Nephron (organoid): ENCODE measurements around the gene JAZF1.

Source experiments
- H3K27ac Mint-ChIP-seq, 3 experiments: 2 replicates each; pipeline ENCODE4 v1.8.0; 2020; ENCODE audit warnings: mixed read lengths in 3 of 3, mild to moderate bottlenecking in 2 of 3, moderate library complexity in 1 of 3
- H3K27me3 Mint-ChIP-seq: 2 replicates; pipeline ENCODE4 v1.8.0; 2021; ENCODE audit warnings: low read depth, mild to moderate bottlenecking, moderate library complexity, mixed read lengths
- H3K36me3 Mint-ChIP-seq: 2 replicates; pipeline ENCODE4 v1.8.0; 2020; ENCODE audit warnings: low read depth, mixed read lengths
- H3K4me1 Mint-ChIP-seq: 2 replicates; pipeline ENCODE4 v1.8.0; 2020; ENCODE audit warnings: mixed read lengths
- H3K4me3 Mint-ChIP-seq, 3 experiments: 2 replicates each; pipeline ENCODE4 v1.8.0; 2020; ENCODE audit warnings: mild to moderate bottlenecking in 3 of 3, mixed read lengths in 3 of 3, moderate library complexity in 2 of 3
- H3K9me3 Mint-ChIP-seq: 2 replicates; pipeline ENCODE4 v1.8.0; 2020; ENCODE audit warnings: mixed read lengths
- CTCF ChIP-seq, 3 experiments: fragments of 200-600 bp; sonication (generic); IDR thresholded peaks; one replicate each; pipeline ENCODE4 v1.5.0; 2021; ENCODE audit warnings: antibody characterized with exemption in 3 of 3; ENCODE audit not compliant: unreplicated experiment in 3 of 3

The JAZF1 gene

GRCh38 chr7:28105234-28105633 lies 75.4 kb downstream of the JAZF1 start:
- no peak overlapping the region for H3K4me3 Mint-ChIP-seq
- TF ChIP-seq CTCF (IDR thresholded peaks at IDR 0.05; ENCODE audit: unreplicated experiment in 3 of 3) = no peak
- peak overlapping the region in 2 of 3 experiments; percentile 18 to 40 for H3K27ac Mint-ChIP-seq
- H3K4me1 Mint-ChIP-seq = peaks cover 59% of the 10 kb centered on the region
- H3K9me3 Mint-ChIP-seq = no peaks in the 10 kb centered on the region
- peaks cover 4% of the 10 kb centered on the region for H3K27me3 Mint-ChIP-seq
- H3K36me3 Mint-ChIP-seq = no peaks in the 10 kb centered on the region

- TF ChIP-seq CTCF (IDR thresholded peaks at IDR 0.05; ENCODE audit: unreplicated experiment in 3 of 3) = no peak
- H3K4me1 Mint-ChIP-seq = peaks cover 59% of the 10 kb centered on the region
- H3K4me3 Mint-ChIP-seq = no peak overlapping the region
- no peaks in the 10 kb centered on the region for H3K9me3 Mint-ChIP-seq
- peak overlapping the region in 2 of 3 experiments; percentile 18 to 40 for H3K27ac Mint-ChIP-seq
- no peaks in the 10 kb centered on the region for H3K36me3 Mint-ChIP-seq
- peaks cover 4% of the 10 kb centered on the region for H3K27me3 Mint-ChIP-seq
These were observed 75.8 kb downstream of the JAZF1 start for GRCh38 chr7:28104811-28105210.

- H3K4me1 Mint-ChIP-seq = peaks cover 55% of the 10 kb centered on the region
- H3K27me3 Mint-ChIP-seq = peaks cover 4% of the 10 kb centered on the region
- H3K27ac Mint-ChIP-seq = peak overlapping the region in 1 of 3 experiments; percentile 11
- no peak overlapping the region for H3K4me3 Mint-ChIP-seq
- H3K36me3 Mint-ChIP-seq = no peaks in the 10 kb centered on the region
- H3K9me3 Mint-ChIP-seq = no peaks in the 10 kb centered on the region
- no peak for TF ChIP-seq CTCF (IDR thresholded peaks at IDR 0.05; ENCODE audit: unreplicated experiment in 3 of 3)
These were observed 76.5 kb downstream of the JAZF1 start for GRCh38 chr7:28104041-28104541.

GRCh38 chr7:28102797-28103196 lies 77.8 kb downstream of the JAZF1 start:
- Mint-ChIP-seq H3K27ac (peak overlapping the region in 1 of 3 experiments; percentile 11), H3K4me3 (no peak overlapping the region), H3K4me1 (peaks cover 43% of the 10 kb centered on the region), H3K36me3 (no peaks in the 10 kb centered on the region), H3K27me3 (no peaks in the 10 kb centered on the region), H3K9me3 (no peaks in the 10 kb centered on the region)
- no peak for TF ChIP-seq CTCF (IDR thresholded peaks at IDR 0.05; ENCODE audit: unreplicated experiment in 3 of 3)

- peak; percentile 74 to 88 (median 83) for TF ChIP-seq CTCF (IDR thresholded peaks at IDR 0.05; ENCODE audit: unreplicated experiment in 3 of 3)
- peaks cover 17% of the 10 kb centered on the region for H3K4me1 Mint-ChIP-seq
- H3K9me3 Mint-ChIP-seq = no peaks in the 10 kb centered on the region
- no peak overlapping the region for H3K27ac Mint-ChIP-seq
- H3K27me3 Mint-ChIP-seq = no peaks in the 10 kb centered on the region
- no peak overlapping the region for H3K4me3 Mint-ChIP-seq
- no peaks in the 10 kb centered on the region for H3K36me3 Mint-ChIP-seq
These were observed 83.9 kb downstream of the JAZF1 start for GRCh38 chr7:28096713-28097112.

GRCh38 chr7:28095231-28095630 lies 85.4 kb downstream of the JAZF1 start:
- H3K27me3 Mint-ChIP-seq = no peaks in the 10 kb centered on the region
- H3K36me3 Mint-ChIP-seq = no peaks in the 10 kb centered on the region
- no peaks in the 10 kb centered on the region for H3K9me3 Mint-ChIP-seq
- no peak for TF ChIP-seq CTCF (IDR thresholded peaks at IDR 0.05; ENCODE audit: unreplicated experiment in 3 of 3)
- peaks cover 17% of the 10 kb centered on the region for H3K4me1 Mint-ChIP-seq
- no peak overlapping the region for H3K4me3 Mint-ChIP-seq
- H3K27ac Mint-ChIP-seq = no peak overlapping the region
